Stimulated activated CD4-positive, alpha-beta T cell treated with anti-CD3 and anti-CD28 coated beads, Interleukin-1b, Interleukin-23, amount 100 ng/mL, for 24 hours (primary cell): ENCODE data around the gene GAB2.
"Not testable (repeated sequence)": the region's sequence is repeated elsewhere in the genome, so short reads cannot be mapped to it uniquely, and the experiment has no call there.

Source experiments
- DNase-seq, 4 experiments: peaks; one replicate each; pipeline ENCODE4 v3.0.0-alpha.2; 2020; ENCODE audit warnings: low read depth in 4 of 4, low spot score in 1 of 4

The GAB2 gene

DNA sequence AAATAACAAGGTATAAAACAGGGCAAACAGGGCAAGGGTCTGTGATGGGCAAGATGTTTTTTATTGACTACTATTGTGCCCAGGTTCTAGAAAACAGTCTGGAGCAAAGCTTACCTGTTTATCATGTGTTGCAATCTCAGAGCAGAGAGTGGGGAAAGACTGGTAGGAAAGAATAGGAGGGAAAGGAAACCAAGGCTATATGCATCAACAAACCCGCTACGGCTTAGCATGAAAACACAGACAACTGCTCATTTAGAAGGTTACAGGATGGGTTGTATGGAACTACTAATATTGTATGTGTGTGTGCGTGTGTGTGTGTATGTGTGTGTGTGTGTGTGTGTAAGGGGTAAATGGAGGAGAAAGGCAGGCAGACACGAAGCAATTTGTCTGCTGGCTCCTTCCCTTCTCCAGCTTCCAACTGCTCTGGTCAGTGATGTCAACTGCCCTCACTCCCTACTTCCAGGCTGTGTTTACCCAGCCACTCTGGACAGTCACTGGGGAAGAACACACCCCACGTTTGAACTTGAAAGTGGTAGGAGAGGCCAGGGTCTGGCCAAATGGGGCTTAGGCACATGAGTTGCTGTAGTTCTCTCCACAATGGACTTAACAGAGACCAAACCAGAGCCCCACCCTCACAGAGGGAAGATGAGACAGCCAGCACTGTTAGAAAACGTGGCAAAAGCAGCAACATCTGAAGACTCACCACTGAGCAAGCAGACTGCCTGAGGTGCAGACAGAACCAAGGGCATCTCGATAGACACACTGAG lies 47.0 kb downstream of the GAB2 start:
- DNase-seq: no peak

DNA sequence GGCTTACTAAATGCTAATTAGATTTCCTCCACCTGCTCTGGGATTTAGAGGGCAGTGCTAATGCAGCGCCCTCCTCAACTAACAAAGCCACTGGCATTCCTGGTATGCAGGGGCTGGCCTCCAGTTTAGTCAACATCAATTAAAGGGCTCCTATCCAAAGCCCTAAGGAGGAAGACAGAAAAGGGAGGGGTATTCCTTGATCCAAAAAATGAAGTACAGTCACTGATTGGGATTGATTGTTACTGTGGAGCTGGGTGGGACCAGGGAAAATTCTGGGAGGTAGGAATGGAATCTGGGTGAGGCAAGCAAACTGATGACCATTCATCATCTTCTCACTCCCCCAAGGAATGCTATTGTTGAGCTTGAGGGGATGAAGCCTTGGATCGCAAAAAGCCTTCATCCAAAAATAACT lies 52.2 kb downstream of the GAB2 start:
- no peak for DNase-seq

DNA sequence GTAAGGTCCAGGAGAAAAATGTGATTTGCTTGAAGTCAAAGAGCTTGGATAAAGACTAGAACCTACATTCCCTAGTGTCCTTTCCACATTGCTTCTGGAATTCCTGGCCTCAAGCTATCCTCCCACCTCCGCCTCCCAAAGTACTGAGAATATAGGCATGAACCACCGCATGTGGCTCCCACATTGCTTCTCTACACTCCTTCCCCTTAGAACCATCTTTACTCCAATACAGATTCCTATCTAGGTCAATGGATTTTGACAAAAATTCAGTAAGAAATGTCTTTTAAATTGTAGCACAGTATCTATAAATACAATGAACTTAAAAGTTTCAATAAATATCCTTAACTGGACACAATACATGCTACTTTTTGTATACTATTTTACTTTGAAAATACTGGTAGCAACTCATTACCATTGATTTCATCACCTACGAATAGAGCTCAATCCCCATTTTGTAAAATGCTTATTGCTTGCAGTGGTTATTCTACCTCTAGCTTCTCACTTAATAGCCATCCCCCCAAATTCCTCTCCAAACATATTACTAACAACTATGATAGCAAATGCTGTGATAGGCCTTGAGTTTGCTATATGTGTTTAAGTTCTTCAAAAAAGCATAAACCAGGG lies 53.4 kb downstream of the GAB2 start:
- no peak for DNase-seq

DNA sequence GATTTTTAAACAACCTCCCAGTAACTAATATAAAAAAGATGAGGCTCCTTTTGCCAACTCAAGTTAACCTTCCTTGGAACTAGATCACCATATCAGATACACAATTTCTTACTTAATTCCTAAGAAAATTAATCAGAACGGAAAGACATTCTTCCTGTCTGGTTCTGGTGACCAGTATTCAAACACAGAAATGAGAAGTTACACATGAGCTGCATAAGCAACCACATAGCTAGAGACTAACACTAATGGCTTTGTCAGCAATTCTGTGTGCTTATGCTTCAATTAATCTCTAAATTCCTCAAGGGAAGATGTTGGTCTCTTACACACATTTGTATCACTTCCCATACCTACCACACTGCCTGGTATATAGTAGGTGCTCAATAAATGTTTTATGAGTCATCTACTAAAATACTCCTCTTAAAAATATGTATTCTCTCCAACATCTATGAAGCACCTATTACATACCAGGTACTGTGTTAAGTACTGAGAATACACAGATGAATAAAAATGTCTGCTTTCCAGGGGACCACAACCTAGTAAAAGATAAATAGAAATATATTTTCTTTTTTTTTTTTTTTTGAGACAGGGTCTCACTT lies 54.5 kb downstream of the GAB2 start:
- DNase-seq: no peak

DNA sequence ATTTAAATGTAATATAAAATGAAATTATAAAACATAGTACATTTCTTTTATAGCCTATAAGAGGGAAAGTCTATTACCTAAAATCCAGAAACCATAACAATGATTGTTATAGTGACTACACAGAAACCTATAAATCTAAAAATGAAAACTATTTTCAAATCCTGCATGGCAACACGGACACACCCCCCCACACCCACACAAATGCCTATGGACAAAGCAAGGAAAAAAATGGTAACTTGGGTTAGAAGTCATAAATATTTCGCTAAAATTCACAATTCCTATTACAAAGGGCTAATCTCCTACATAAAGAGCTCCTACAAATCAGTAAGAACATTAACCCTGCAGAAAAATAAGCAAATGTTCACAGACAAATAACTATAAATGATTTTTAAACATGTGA lies 56.4 kb downstream of the GAB2 start:
- DNase-seq: no peak

DNA sequence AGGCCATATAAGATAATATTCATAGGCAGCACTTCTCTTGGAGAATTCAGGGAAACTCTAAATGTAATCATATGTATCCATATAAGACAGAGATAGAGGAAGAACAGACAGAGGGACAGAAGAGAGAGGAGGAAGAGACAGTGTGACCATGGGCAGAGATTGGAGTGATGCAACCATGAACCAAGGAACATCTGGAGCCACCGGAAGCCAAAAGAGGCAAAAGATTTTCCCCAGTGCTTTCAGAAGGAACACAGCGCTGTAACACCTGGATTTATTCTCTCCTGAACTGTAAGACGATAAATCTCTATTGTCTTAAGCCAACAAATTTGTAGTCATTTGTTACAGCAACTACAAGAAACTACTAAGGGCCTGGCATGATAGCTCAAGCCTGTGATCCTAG lies 57.7 kb downstream of the GAB2 start:
- DNase-seq: no peak

DNA sequence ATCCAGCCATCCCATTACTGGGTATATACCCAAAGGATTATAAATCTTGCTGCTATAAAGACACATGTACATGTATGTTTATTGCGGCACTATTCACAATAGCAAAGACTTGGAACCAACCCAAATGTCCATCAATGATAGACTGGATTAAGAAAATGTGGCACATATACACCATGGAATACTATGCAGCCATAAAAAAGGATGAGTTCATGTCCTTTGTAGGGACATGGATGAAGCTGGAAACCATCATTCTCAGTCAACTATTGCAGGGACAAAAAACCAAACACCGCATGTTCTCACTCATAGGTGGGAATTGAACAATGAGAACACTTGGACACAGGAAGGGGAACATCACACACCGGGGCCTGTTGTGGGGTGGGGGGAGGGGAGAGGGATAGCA lies 59.7 kb downstream of the GAB2 start:
- DNase-seq: not testable (repeated sequence)

DNA sequence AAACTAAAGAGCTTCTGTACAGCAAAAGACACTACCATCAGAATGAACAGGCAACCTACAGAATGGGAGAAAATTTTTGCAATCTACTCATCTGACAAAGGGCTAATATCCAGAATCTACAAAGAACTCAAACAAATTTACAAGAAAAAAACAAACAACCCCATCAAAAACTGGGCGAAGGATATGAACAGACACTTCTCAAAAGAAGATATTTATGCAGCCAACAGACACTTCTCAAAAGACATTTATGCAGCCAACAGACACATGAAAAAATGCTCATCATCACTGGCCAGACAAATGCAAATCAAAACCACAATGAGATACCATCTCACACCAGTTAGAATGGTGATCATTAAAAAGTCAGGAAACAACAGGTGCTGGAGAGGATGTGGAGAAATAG lies 60.2 kb downstream of the GAB2 start:
- DNase-seq: not testable (repeated sequence)

DNA sequence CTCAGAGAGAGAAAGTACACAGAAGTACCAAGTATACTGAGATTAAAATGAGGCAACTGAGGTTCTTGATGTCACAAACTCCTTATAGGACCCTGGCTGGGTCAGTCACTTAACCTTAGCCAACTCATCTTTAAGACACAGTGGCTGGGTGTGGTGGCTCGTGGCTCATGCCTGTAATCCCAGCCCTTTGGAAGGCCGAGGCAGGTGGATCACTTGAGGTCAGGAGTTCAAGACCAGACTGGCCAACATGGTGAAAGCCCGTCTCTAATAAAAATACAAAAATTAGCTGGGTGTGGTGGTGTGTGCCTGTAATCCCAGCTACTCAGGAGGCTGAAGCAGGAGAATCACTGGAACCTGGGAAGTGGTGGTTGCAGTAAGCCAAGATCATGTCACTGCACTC lies 61.9 kb downstream of the GAB2 start:
- not testable (repeated sequence) for DNase-seq

DNA sequence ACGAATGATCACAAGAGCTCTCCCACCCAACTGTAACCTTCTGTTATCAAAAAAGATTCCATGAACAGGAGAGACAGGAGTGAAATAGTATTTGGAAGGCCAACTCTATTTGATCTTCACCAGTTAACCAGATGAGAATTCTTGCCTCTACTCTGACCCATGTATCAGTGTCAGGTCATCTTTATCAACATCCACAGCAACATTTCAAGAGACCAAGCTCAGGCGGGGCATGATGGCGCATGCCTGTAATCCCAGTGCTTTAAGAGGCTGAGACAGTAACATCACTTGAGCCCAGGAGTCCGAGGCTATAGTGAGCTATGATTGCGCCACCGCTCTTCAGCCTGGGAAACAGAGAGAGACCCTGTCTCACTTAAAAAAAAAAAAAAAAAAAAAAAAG lies 62.3 kb downstream of the GAB2 start:
- DNase-seq: no peak

DNA sequence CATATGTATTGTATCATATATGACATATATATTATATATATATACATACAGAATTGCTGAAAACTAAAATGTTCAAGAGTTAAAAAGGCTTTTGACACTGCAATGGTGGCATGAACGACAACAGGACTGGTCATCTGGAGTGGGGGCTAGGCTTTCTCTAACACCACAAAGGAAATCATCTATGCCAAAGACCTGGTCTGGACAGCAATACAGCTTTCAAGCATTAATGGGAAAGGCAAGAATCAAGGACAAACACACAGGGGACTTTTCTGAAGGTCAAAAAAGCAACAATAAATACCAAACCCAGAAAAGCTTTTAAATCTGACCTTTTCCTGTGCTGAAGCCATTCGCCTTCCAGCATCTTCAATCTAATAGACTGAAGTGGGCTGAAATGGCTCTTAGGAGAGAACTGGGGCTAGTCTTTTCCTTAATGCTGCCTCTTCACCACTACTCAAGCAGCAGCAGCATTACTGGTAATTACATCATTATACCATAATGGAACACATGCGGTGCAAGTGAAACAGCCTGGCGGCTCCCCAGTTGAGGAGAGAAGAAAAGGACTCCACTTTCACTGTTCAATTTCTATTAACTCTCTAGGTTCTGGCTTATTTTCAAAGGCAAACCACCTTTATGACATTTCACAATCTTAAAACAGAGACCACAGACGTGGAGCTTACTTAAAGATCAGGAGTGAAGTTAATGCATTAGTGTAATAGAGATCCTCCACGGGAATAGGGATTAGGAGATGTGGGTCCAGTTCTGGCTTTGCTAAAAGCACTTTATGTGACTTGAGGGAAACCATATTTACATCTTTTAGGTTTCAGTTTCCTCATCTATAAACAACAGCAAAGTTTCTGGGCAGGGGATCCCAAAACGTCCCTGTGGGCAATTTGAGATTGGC lies 63.0 kb downstream of the GAB2 start:
- DNase-seq: no peak

DNA sequence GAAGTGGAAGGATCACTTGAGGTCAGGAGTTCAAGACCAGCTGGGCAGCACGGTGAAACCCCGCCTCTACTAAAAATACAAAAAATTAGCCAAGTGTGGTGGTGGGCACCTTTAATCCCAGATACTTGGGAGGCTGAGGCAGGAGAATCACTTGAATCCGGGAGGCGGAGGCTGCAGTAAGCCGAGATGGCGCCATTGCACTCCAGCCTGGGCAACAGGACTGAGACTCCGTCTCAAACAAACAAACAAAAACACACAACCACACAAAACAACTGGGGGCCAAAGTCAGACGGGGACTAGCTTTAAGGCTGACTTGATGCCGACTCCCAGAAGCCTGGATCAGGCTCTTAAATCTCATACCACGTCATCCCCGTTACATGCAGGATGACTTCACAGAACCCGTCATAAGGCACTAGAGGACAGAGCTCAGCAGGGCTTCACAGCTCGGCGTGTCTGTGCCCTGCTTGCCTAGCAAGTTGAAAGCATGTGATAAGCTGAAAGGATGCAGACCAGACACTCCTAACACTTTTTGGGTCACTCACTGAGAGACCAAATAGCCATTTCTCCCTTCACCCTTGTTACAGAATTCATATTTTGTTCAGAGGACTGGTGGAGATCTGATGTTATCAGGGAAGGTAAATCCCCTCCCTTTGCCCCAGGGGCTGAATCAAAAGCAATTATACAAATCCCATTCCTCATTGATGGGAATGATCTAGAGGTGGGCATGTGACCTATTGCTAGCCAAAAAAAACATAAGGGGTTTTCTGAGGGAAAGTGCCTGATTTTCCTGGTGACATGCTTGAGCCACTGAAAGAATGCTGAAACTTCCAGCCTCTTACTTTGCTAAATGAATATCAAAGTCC lies 65.4 kb downstream of the GAB2 start:
- DNase-seq: no peak

DNA sequence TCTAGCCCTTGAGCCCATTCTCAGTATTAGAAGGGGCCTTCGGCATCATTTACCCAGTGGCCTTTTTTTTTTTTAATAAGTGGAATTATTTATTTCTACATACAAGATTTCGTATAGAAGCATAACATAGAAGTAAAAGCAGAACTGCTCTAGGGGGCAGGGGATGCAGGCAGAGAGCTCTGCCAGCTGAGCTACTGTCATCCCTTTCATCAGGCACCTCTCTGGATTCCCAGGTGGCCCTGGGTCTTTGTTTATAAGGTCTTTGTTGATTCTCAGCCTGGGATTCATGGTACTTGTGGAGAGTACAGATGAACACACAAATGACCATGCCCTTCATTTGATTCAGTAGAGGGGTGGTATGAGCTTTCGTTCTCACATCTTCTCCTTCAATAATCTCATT lies 66.4 kb downstream of the GAB2 start:
- no peak for DNase-seq

DNA sequence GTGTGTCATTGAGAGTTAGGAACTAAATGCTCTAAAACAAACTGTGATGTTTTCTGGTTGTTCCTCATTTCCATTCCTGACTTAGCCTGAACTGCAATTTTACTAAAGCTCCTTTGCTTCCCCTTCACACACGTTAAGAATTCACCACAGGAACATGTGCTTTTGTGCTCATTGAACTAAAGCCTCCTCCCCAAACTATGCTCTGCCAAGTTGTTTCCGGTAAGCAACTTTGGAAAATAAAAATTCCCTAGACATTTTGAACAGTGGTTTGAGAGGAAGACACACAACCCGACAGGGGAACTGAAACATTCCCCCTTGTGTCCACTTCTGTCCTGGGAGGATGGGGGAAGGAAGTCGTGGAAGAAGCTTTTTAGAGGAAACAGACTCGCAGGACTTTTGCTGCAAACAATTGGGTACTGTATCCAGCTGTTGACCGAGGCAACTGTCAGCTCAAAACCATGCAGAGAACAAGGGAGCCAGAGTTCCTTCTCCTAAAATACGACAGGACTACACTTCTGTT lies 66.9 kb downstream of the GAB2 start:
- no peak for DNase-seq

DNA sequence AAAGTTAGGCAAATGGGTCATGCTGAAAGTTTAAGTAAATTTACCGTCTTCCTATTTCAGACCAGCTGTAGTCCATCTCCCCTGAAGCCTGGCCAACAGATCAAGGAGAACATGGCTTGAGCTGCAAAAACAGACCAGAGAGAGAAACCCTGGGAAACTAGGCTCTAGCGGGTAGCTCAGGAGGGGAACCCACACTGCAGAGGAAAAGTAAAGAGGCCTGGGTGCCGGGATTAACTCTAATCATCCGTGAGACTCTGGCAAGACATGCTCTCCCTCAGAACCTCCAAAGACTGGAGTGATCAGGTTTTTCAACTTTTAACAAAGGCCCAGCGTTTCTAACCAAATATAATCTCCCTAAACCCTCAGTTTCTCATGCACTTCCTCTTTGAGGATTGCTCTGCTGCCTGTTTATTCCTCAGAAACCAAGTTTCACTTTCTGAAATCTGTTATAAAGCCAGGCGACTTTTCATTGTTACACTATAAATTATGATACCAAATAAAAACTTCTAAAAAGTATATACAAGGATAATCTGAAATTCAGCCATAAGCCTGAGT lies 67.5 kb downstream of the GAB2 start:
- DNase-seq: no peak

DNA sequence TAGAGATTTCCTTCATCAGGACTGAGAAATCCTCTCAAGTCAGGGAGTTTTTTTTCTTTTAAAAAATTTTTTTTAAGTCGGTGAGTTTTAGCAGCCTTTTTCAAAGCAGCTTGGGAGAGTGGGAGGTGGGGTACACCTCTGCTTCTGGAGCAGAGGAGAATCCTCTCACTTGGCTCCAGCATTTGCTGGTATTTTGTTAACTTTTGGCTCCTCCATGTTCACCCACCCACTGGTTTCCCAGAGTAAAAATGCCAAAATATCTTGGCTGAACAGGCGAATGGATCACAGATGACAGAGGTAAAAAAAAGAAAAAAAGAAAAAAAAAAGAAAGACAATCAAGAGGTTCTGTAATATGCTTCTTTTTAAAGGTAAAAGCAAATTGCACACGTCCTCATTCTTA lies 68.0 kb downstream of the GAB2 start:
- no peak for DNase-seq

DNA sequence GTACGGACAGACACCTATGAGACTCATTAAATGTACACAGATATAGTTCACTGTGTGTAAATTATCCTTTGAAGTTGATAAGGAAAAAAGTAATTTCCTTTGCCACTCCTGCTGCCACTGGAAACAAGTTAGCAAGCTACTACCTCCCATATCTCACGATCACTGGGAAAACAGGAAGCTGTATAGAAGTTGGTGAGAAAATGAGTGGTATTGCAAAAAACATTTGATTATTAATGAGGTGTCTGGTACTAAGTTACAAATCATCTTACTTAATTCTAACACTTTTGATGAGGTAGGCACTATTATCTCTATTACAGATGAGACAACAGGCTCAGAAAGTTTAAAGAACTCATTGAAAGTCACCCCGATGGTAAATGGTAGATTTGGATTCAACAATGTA lies 68.5 kb downstream of the GAB2 start:
- DNase-seq: no peak

DNA sequence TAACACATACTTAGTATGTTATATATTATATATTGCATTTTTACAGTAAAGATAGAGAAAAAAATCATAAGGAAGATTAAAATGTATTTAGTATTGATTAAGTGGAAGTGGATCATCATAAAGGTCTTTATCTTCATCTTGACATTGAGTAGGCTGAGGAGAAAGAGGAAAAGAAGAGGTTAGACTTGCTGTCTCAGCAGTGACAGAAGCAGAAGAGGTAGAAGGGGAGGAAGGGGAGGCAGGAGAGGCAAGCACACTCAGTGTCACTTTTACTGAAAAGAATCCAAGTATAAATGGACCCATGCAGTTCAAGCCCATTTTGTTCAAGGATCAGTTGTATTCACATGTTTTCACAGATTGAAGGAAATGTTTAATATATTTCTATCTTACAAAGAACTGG lies 69.7 kb downstream of the GAB2 start:
- no peak for DNase-seq

DNA sequence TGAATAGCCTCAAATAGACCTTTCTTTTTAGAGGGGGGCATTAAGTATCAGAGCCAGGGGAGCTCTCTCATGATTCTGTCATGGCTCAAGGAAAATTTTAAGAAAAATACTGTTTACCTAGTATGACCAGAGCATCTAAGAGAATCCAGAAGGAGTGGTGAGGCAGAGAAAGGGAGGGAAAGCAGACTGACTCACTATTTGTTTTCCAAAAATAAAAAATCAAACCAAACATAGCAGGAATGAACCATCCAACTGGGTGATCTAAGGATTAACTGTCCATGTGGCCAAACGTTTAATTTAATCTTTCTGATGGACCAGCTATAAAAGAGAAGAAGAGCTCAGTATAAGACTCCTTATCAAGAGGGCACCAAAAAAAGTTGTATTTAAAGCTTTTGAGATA lies 70.8 kb downstream of the GAB2 start:
- DNase-seq: no peak

DNA sequence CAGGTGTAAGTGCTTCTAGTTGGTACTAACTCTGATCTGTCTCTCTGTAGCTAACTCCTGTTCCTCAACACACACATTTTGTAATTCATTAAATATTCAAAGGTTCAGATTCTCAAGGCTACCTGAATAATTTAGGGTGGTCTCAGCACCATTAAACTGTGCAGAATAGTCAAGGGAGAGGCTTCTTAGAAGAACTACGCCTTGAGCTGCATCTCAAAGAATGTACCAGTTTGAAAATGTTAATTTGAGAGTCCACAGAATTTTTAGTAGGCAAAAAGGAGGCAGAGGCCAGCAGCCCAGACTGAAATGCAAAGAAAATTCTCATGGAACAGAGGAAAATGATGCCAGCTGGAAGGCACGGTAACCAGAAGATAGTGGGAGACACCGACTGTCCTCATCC lies 72.2 kb downstream of the GAB2 start:
- DNase-seq: no peak
